Raji (cell line): ENCODE results near the gene ASIC5.

Source experiments
- POLR2A ChIP-seq: IDR thresholded peaks from 2 replicates; pipeline ENCODE4 v1.6.1; 2011; ENCODE audit warnings: low read depth, low read length, control low read depth; ENCODE audit not compliant: insufficient read depth

The ASIC5 gene

GRCh38 chr4:155889031-155889793, 23.1 kb upstream of the ASIC5 start:
- TF ChIP-seq POLR2A = no peak

- TF ChIP-seq POLR2A = no peak
These were observed 21.9 kb upstream of the ASIC5 start for GRCh38 chr4:155887847-155888570.

- TF ChIP-seq POLR2A = no peak
These were observed 21.0 kb upstream of the ASIC5 start for GRCh38 chr4:155887045-155887444.

GRCh38 chr4:155885666-155886065, 19.6 kb upstream of the ASIC5 start:
- TF ChIP-seq POLR2A = no peak

- TF ChIP-seq POLR2A = no peak
These were observed 17.8 kb upstream of the ASIC5 start for GRCh38 chr4:155883895-155884294.

GRCh38 chr4:155881555-155881954, 15.5 kb upstream of the ASIC5 start:
- no peak for TF ChIP-seq POLR2A

GRCh38 chr4:155879767-155880166, 13.7 kb upstream of the ASIC5 start:
- TF ChIP-seq POLR2A = no peak

GRCh38 chr4:155878611-155879010, 12.5 kb upstream of the ASIC5 start:
- TF ChIP-seq POLR2A = no peak

- no peak for TF ChIP-seq POLR2A
These were observed 11.9 kb upstream of the ASIC5 start for GRCh38 chr4:155877971-155878370.

- TF ChIP-seq POLR2A = no peak
These were observed 9.8 kb upstream of the ASIC5 start for GRCh38 chr4:155875878-155876277.

- no peak for TF ChIP-seq POLR2A
These were observed 10.2 kb downstream of the ASIC5 start for GRCh38 chr4:155855897-155856296.

- TF ChIP-seq POLR2A = no peak
These were observed 11.4 kb downstream of the ASIC5 start for GRCh38 chr4:155854582-155855226.

GRCh38 chr4:155853189-155853588, 12.9 kb downstream of the ASIC5 start:
- no peak for TF ChIP-seq POLR2A

- no peak for TF ChIP-seq POLR2A
These were observed 17.0 kb downstream of the ASIC5 start for GRCh38 chr4:155849042-155849441.

- TF ChIP-seq POLR2A = no peak
These were observed 19.1 kb downstream of the ASIC5 start for GRCh38 chr4:155846929-155847328.

GRCh38 chr4:155842080-155842479, 24.0 kb downstream of the ASIC5 start:
- no peak for TF ChIP-seq POLR2A
